A549 (cell line): ENCODE results near the gene LRGUK. TPM values are rescaled to one million over a fixed set of nuclear protein-coding genes. Genes with fewer than 3 reads are reported as not detected.
A peak's percentile ranks its signal among the peaks of the same experiment; 100 is the strongest.

ENCODE experiments used
- ATAC-seq, 2 experiments: fragments of 200-7000 bp in 1 of 2; fragments of >200 bp in 1 of 2; cut with Nextera tagmentation in 1 of 2; cut with Tn5 transposase in 1 of 2; 3 replicates each; pipeline versions ENCODE4 v1.8.0 to v1.9.1; 2018 to 2020; ENCODE audit warnings: mild to moderate bottlenecking in 1 of 2, moderate library complexity in 1 of 2
- CTCF ChIA-PET: fragments of 300-600 bp; sonication (Branson Sonifier 250); formaldehyde crosslinking; extraction: SDS; loops from one replicate; lab custom pipeline; 2021; ENCODE audit warnings: antibody characterized with exemption, inconsistent platforms; lab: Yijun Ruan, JAX
- POLR2A ChIA-PET: fragments of 350-600 bp; formaldehyde crosslinking; extraction: SDS; loops from one replicate; lab custom pipeline; 2021; ENCODE audit warnings: antibody characterized with exemption, inconsistent platforms; lab: Yijun Ruan, JAX
- DNase-seq, 2 experiments: peaks; one replicate each; pipeline versions ENCODE4 v3.0.0 to v3.0.0-alpha.2; 2011 to 2016; ENCODE audit warnings: low read depth in 1 of 2, low spot score in 1 of 2
- FAIRE-seq: peaks from 2 replicates; lab custom pipeline; 2011; peaks lifted over from hg19 to GRCh38; lab: Jason Lieb, UNC
- H3K27ac ChIP-seq, 2 experiments: fragments of >200 bp; sonication (Bioruptor Twin); formaldehyde crosslinking; 3 replicates each; pipeline ENCODE4 v1.5.1; 2016 to 2017
- H3K4me1 ChIP-seq: fragments of >200 bp; sonication (Bioruptor Twin); formaldehyde crosslinking; 3 replicates; pipeline ENCODE4 v1.6.1; 2016
- H3K4me2 ChIP-seq: fragments of >200 bp; sonication (Bioruptor Twin); formaldehyde crosslinking; 3 replicates; pipeline ENCODE4 v1.6.1; 2016
- H3K4me3 ChIP-seq: fragments of >200 bp; sonication (Bioruptor Twin); formaldehyde crosslinking; 3 replicates; pipeline ENCODE4 v1.5.1; 2016
- H3K9me3 ChIP-seq: fragments of >200 bp; sonication (Bioruptor Twin); formaldehyde crosslinking; 3 replicates; pipeline ENCODE4 v1.6.1; 2016
- CEBPB ChIP-seq, 2 experiments: fragments of >200 bp in 1 of 2; sonication (Bioruptor Twin) in 1 of 2; formaldehyde crosslinking in 1 of 2; IDR thresholded peaks; 2 replicates each; pipeline ENCODE4 v1.6.1; 2012 to 2016
- CHD2 ChIP-seq: fragments of 150-350 bp; IDR thresholded peaks from 2 replicates; pipeline ENCODE4 v1.6.1; 2014; ENCODE audit warnings: low read length; ENCODE audit not compliant: partially characterized antibody
- CHD4 ChIP-seq: fragments of 200-600 bp; sonication (generic); IDR thresholded peaks from 2 replicates; pipeline ENCODE4 v1.6.1; 2016; ENCODE audit warnings: antibody characterized with exemption, mild to moderate bottlenecking, borderline replicate concordance
- ESRRA ChIP-seq: fragments of 150-350 bp; IDR thresholded peaks from 2 replicates; pipeline ENCODE4 v1.6.1; 2014; ENCODE audit warnings: mild to moderate bottlenecking, low read length, borderline replicate concordance
- FOSL2 ChIP-seq, 2 experiments: fragments of 450-650 bp in 1 of 2; fragments of >200 bp in 1 of 2; sonication (Bioruptor Twin) in 1 of 2; formaldehyde crosslinking; IDR thresholded peaks; 2 replicates each; pipeline versions ENCODE4 v1.5.0 to v1.6.1; 2016 to 2020; ENCODE audit warnings: mild to moderate bottlenecking in 1 of 2, moderate library complexity in 1 of 2
- HES2 ChIP-seq: fragments of >200 bp; sonication (Bioruptor Twin); formaldehyde crosslinking; IDR thresholded peaks from 2 replicates; pipeline ENCODE4 v1.6.1; 2016
- HEYL ChIP-seq: fragments of 250-450 bp; sonication (Bioruptor Pico); IDR thresholded peaks from 2 replicates; pipeline ENCODE4 v1.8.0; 2021; ENCODE audit warnings: mild to moderate bottlenecking, moderate library complexity
- HMGXB4 ChIP-seq: fragments of 250-450 bp; sonication (Bioruptor Pico); IDR thresholded peaks from 2 replicates; pipeline ENCODE4 v1.5.0; 2021; ENCODE audit warnings: mild to moderate bottlenecking, moderate library complexity, borderline replicate concordance
- HOXA7 ChIP-seq: fragments of 250-450 bp; sonication (Bioruptor Pico); IDR thresholded peaks from 2 replicates; pipeline ENCODE4 v1.5.0; 2020; ENCODE audit warnings: mild to moderate bottlenecking, moderate library complexity
- HOXB5 ChIP-seq: fragments of 250-450 bp; sonication (Bioruptor Pico); IDR thresholded peaks from 2 replicates; pipeline ENCODE4 v1.5.0; 2020; ENCODE audit warnings: mild to moderate bottlenecking, moderate library complexity
- JUN ChIP-seq, 2 experiments: fragments of >200 bp; sonication (Bioruptor Twin); formaldehyde crosslinking; IDR thresholded peaks; 2 replicates in 1 of 2; 3 replicates in 1 of 2; pipeline ENCODE4 v1.6.1; 2016 to 2017
- JUNB ChIP-seq: fragments of >200 bp; sonication (Bioruptor Twin); formaldehyde crosslinking; IDR thresholded peaks from 2 replicates; pipeline ENCODE4 v1.6.1; 2016
- KDM1A ChIP-seq: fragments of 200-600 bp; sonication (generic); IDR thresholded peaks from 2 replicates; pipeline ENCODE4 v1.6.1; 2016; ENCODE audit warnings: low read depth, mild to moderate bottlenecking
- NPAS2 ChIP-seq: fragments of 250-450 bp; sonication (Bioruptor Pico); IDR thresholded peaks from 2 replicates; pipeline ENCODE4 v1.8.0; 2022; ENCODE audit warnings: mild to moderate bottlenecking, moderate library complexity, borderline replicate concordance
- NR3C1 ChIP-seq: fragments of >200 bp; sonication (Bioruptor Twin); formaldehyde crosslinking; IDR thresholded peaks from 3 replicates; pipeline ENCODE4 v1.6.1; 2017
- PBX3 ChIP-seq: IDR thresholded peaks from 2 replicates; pipeline ENCODE4 v1.6.1; 2012
- POLR2A ChIP-seq: IDR thresholded peaks from 2 replicates; pipeline ENCODE4 v1.6.1; 2012; ENCODE audit warnings: mild to moderate bottlenecking, low read length
- RARB ChIP-seq: fragments of 250-450 bp; sonication (Bioruptor Pico); IDR thresholded peaks from 2 replicates; pipeline ENCODE4 v1.8.0; 2021; ENCODE audit warnings: mild to moderate bottlenecking, moderate library complexity
- RCOR1 ChIP-seq: fragments of 150-350 bp; IDR thresholded peaks from 2 replicates; pipeline ENCODE4 v1.6.1; 2014; ENCODE audit warnings: antibody characterized with exemption, low read length, low read depth
- REST ChIP-seq: fragments of 200-600 bp; sonication (generic); IDR thresholded peaks from 2 replicates; pipeline ENCODE4 v1.6.1; 2016; ENCODE audit warnings: antibody characterized with exemption, mild to moderate bottlenecking, moderate library complexity
- RFX5 ChIP-seq: fragments of 450-650 bp; IDR thresholded peaks from 2 replicates; pipeline ENCODE4 v1.7.1; 2014; ENCODE audit warnings: antibody characterized with exemption, mild to moderate bottlenecking, moderate library complexity
- SMC3 ChIP-seq: fragments of >200 bp; sonication (Bioruptor Twin); formaldehyde crosslinking; IDR thresholded peaks from 3 replicates; pipeline ENCODE4 v1.6.1; 2018; ENCODE audit warnings: inconsistent platforms
- TP53 ChIP-seq: fragments of 250-450 bp; sonication (Bioruptor Pico); IDR thresholded peaks from 2 replicates; pipeline ENCODE4 v1.5.0; 2021; ENCODE audit warnings: mild to moderate bottlenecking, moderate library complexity
- USF2 ChIP-seq: fragments of 450-650 bp; IDR thresholded peaks from 2 replicates; pipeline ENCODE4 v1.6.1; 2014; ENCODE audit warnings: antibody characterized with exemption
- ZNF302 ChIP-seq: fragments of 250-450 bp; sonication (Bioruptor Pico); IDR thresholded peaks from 2 replicates; pipeline ENCODE4 v1.9.0; 2021; ENCODE audit warnings: inconsistent platforms, mild to moderate bottlenecking, moderate library complexity
- WGBS: methylation state at CpG from one replicate; pipeline ENCODE4 v1.1.6; 2017; ENCODE audit errors: missing lambda C conversion rate; 5-methylcytosine and 5-hydroxymethylcytosine counted together
- polyA plus RNA-seq, 4 experiments: library from polyadenylated mRNA; depleted of rRNA in 3 of 4; stranded (reverse); fragments of >200 nt; fragmentation: RNase III in 1 of 4; extraction: RNeasy Plus Mini Kit Qiagen cat#74134 plus additional on column Dnase treatment in 1 of 4; gene quantifications; 2 replicates in 3 of 4; 3 replicates in 1 of 4; pipeline ENCODE4 v1.2.3, GENCODE V29; 2011 to 2017

Gene LRGUK
- polyA plus RNA-seq, 2 of the 4 experiments (the other 2 are of a cell fraction), result 0.28 to 0.32 TPM

GRCh38 chr7:134191876-134192275, 64.7 kb downstream of the LRGUK start (continued):
- TF ChIP-seq HMGXB4 (CRISPR knock-in tag) (no peak), USF2 (no peak)

GRCh38 chr7:134193240-134193639, 66.1 kb downstream of the LRGUK start:
- no peak overlapping the region for H3K27ac ChIP-seq
- ChIA-PET CTCF (no interaction called here), POLR2A (no interaction called here)
- WGBS, result 72% methylated on average over 1 of the region's 1 CpG
- no peak overlapping the region for H3K4me3 ChIP-seq
- ATAC-seq (no peak), FAIRE-seq (peak; percentile 49), DNase-seq (no peak)
- H3K4me1 ChIP-seq, result no peaks in the 10 kb centered on the region
- no peak overlapping the region for H3K4me2 ChIP-seq
- no peak for TF ChIP-seq CEBPB (IDR thresholded peaks at IDR 0.05)
- TF ChIP-seq RCOR1, result no peak
- TF ChIP-seq JUN (IDR thresholded peaks at IDR 0.05), result no peak
- TF ChIP-seq SMC3, result no peak
- TF ChIP-seq HES2, result no peak
- TF ChIP-seq JUNB, result no peak
- TF ChIP-seq POLR2A, result no peak
- no peak for TF ChIP-seq TP53 (CRISPR knock-in tag)
- TF ChIP-seq PBX3, result no peak
- no peaks in the 10 kb centered on the region for H3K9me3 ChIP-seq

- Histone ChIP-seq H3K9me3 (no peaks in the 10 kb centered on the region), H3K4me2 (no peak overlapping the region), H3K4me1 (no peaks in the 10 kb centered on the region), H3K27ac (no peak overlapping the region), H3K4me3 (no peak overlapping the region)
- ATAC-seq (no peak), FAIRE-seq (peak; percentile 32), DNase-seq (no peak)
- ChIA-PET CTCF (no interaction called here), POLR2A (no interaction called here)
- TF ChIP-seq FOSL2 (IDR thresholded peaks at IDR 0.05) (no peak), FOSL2 (CRISPR knock-in tag; IDR thresholded peaks at IDR 0.05) (no peak), ZNF302 (CRISPR knock-in tag) (no peak), RARB (CRISPR knock-in tag) (no peak), JUN (IDR thresholded peaks at IDR 0.05) (no peak), RFX5 (no peak), KDM1A (no peak), CHD2 (no peak), CHD4 (no peak), NR3C1 (no peak), ESRRA (no peak), HOXA7 (CRISPR knock-in tag) (no peak), HEYL (CRISPR knock-in tag) (no peak), REST (no peak), HOXB5 (CRISPR knock-in tag) (no peak), NPAS2 (CRISPR knock-in tag) (no peak)
Measured at GRCh38 chr7:134195252-134195651, 68.1 kb downstream of the LRGUK start.
